Hippocampal formation (tissue), 2 donors: ENCODE measurements around the gene MYOZ3.

Source experiments
- DNase-seq, 2 donors: peaks; one replicate each; lab custom pipeline; 2025; lab: John Stamatoyannopoulos, UW

Gene MYOZ3

GRCh38 chr5:150642991-150643710 is 17.9 kb upstream of the MYOZ3 start:
- no peak for DNase-seq

GRCh38 chr5:150644058-150644457 is 17.0 kb upstream of the MYOZ3 start:
- DNase-seq: no peak

- no peak for DNase-seq
Measured at GRCh38 chr5:150644514-150644913, 16.5 kb upstream of the MYOZ3 start.

GRCh38 chr5:150645070-150645700 is 15.9 kb upstream of the MYOZ3 start:
- DNase-seq: no peak

GRCh38 chr5:150647275-150648251 is 13.5 kb upstream of the MYOZ3 start:
- DNase-seq: no peak

- DNase-seq: no peak
Measured at GRCh38 chr5:150648294-150649107, 12.6 kb upstream of the MYOZ3 start.

- DNase-seq: no peak
Measured at GRCh38 chr5:150649108-150650020, 11.7 kb upstream of the MYOZ3 start.

GRCh38 chr5:150650021-150651006 is 10.7 kb upstream of the MYOZ3 start:
- DNase-seq: no peak

- DNase-seq: no peak
Measured at GRCh38 chr5:150651382-150651781, 9.7 kb upstream of the MYOZ3 start.

- no peak for DNase-seq
Measured at GRCh38 chr5:150651924-150652671, 9.0 kb upstream of the MYOZ3 start.

- no peak for DNase-seq
Measured at GRCh38 chr5:150653145-150653761, 7.8 kb upstream of the MYOZ3 start.

GRCh38 chr5:150653762-150654556 is 7.1 kb upstream of the MYOZ3 start:
- DNase-seq: no peak

- DNase-seq: no peak
Measured at GRCh38 chr5:150655221-150655620, 5.8 kb upstream of the MYOZ3 start.

GRCh38 chr5:150656191-150657132 is 4.6 kb upstream of the MYOZ3 start:
- peak; percentile 37 to 74 for DNase-seq

GRCh38 chr5:150658121-150658520 is 2.9 kb upstream of the MYOZ3 start:
- no peak for DNase-seq

- DNase-seq: no peak
Measured at GRCh38 chr5:150658699-150659265, 2.3 kb upstream of the MYOZ3 start.
